Measurements from ENCODE around the gene ADAMTS14.
"Not testable (repeated sequence)": the region's sequence is repeated elsewhere in the genome, so short reads cannot be mapped to it uniquely, and the experiment has no call there.

ADAMTS14 gene
- 0 reads per million in 4 experiments for total RNA-seq

GRCh38 chr10:70672165-70673042 is at the start of gene ADAMTS14:
Gene ADAMTS14 (plus strand): TSS chr10:70672506. CDS start chr10:70672803, 297 bp downstream.
- no peak for DNase-seq

- DNase-seq: no peak
Measured at GRCh38 chr10:70622541-70622940, 49.8 kb upstream of the ADAMTS14 start.

- DNase-seq: no peak
Measured at GRCh38 chr10:70622981-70623844, 49.1 kb upstream of the ADAMTS14 start.

GRCh38 chr10:70626056-70626455 is 46.2 kb upstream of the ADAMTS14 start:
- DNase-seq: no peak

GRCh38 chr10:70629338-70629737 is 43.0 kb upstream of the ADAMTS14 start:
- DNase-seq: no peak

- DNase-seq: not testable (repeated sequence)
Measured at GRCh38 chr10:70631735-70632134, 40.6 kb upstream of the ADAMTS14 start.

- no peak for DNase-seq
Measured at GRCh38 chr10:70634011-70634410, 38.3 kb upstream of the ADAMTS14 start.

- DNase-seq: not testable (repeated sequence)
Measured at GRCh38 chr10:70634515-70634914, 37.8 kb upstream of the ADAMTS14 start.

GRCh38 chr10:70639640-70640383 is 32.5 kb upstream of the ADAMTS14 start:
- DNase-seq: not testable (repeated sequence)

GRCh38 chr10:70643272-70643671 is 29.0 kb upstream of the ADAMTS14 start:
- DNase-seq: not testable (repeated sequence)

- not testable (repeated sequence) for DNase-seq
Measured at GRCh38 chr10:70644959-70645358, 27.3 kb upstream of the ADAMTS14 start.

- no peak for DNase-seq
Measured at GRCh38 chr10:70647086-70647485, 25.2 kb upstream of the ADAMTS14 start.

GRCh38 chr10:70648427-70648826 is 23.9 kb upstream of the ADAMTS14 start:
- no peak for DNase-seq

- no peak for DNase-seq
Measured at GRCh38 chr10:70649526-70649925, 22.8 kb upstream of the ADAMTS14 start.

- no peak for DNase-seq
Measured at GRCh38 chr10:70650104-70650503, 22.2 kb upstream of the ADAMTS14 start.

GRCh38 chr10:70650718-70651117 is 21.6 kb upstream of the ADAMTS14 start:
- no peak for DNase-seq

GRCh38 chr10:70651661-70652060 is 20.6 kb upstream of the ADAMTS14 start:
- no peak for DNase-seq

- DNase-seq: no peak
Measured at GRCh38 chr10:70652761-70653657, 19.3 kb upstream of the ADAMTS14 start.

- no peak for DNase-seq
Measured at GRCh38 chr10:70655316-70655715, 17.0 kb upstream of the ADAMTS14 start.

- no peak for DNase-seq
Measured at GRCh38 chr10:70656489-70656888, 15.8 kb upstream of the ADAMTS14 start.

- no peak for DNase-seq
Measured at GRCh38 chr10:70657041-70657440, 15.3 kb upstream of the ADAMTS14 start.

Measured in effector CD8-positive, alpha-beta T cell (primary cell).